ENCODE measurements around the gene SPESP1.

- TF ChIP-seq POLR2A (IDR thresholded peaks at IDR 0.05), result no peak
- no peak for TF ChIP-seq POLR2AphosphoS5 (IDR thresholded peaks at IDR 0.05)
- no peak for TF ChIP-seq CTCF (IDR thresholded peaks at IDR 0.05 in 8 of 11, conservative IDR thresholded peaks at IDR 0.05 in 3 of 11)
These were observed 33.3 kb upstream of the SPESP1 start for GRCh38 chr15:68897016-68897415.
